CD4-positive, CD25-positive, alpha-beta regulatory T cell (primary cell): Measurements from ENCODE around the gene AKR1B15. TPM values are rescaled to one million over a fixed set of nuclear protein-coding genes. Genes with fewer than 3 reads are reported as not detected.

ENCODE experiments used
- ATAC-seq, 2 donors: fragments of 150-1000 bp; cut with Tn5 transposase; one replicate each; pipeline ENCODE4 v1.10.0; 2021; ENCODE audit warnings: low read depth in 2 of 2, moderate number of reproducible peaks in 2 of 2, moderate library complexity in 1 of 2
- DNase-seq, 3 donors: peaks; one replicate each; pipeline versions ENCODE4 v3.0.0 to v3.0.0-alpha.2; 2012 to 2022; ENCODE audit warnings: mixed read lengths in 1 of 3
- H3K27ac ChIP-seq: one replicate; pipeline ENCODE4 v1.7.0; 2013; ENCODE audit warnings: mild to moderate bottlenecking, low read length; ENCODE audit not compliant: insufficient read depth, poor library complexity, severe bottlenecking
- H3K27me3 ChIP-seq: one replicate; pipeline ENCODE4 v1.7.0; 2013; ENCODE audit warnings: low read length; ENCODE audit not compliant: control insufficient read depth, insufficient read depth
- H3K36me3 ChIP-seq: one replicate; pipeline ENCODE4 v1.7.0; 2013; ENCODE audit warnings: mild to moderate bottlenecking, low read length, moderate library complexity; ENCODE audit not compliant: control insufficient read depth, insufficient read depth
- H3K4me1 ChIP-seq: 2 replicates; pipeline ENCODE4 v1.7.0; 2013; ENCODE audit warnings: mild to moderate bottlenecking, low read length; ENCODE audit not compliant: insufficient read depth, control insufficient read depth, poor library complexity, severe bottlenecking
- H3K4me3 ChIP-seq: one replicate; pipeline ENCODE4 v1.7.0; 2013; ENCODE audit warnings: low read depth, mild to moderate bottlenecking, low read length, moderate library complexity
- H3K9me3 ChIP-seq, 2 experiments: 1 replicate in 1 of 2; 2 replicates in 1 of 2; pipeline ENCODE4 v1.7.0; 2013; ENCODE audit warnings: low read length in 2 of 2, mild to moderate bottlenecking in 1 of 2, moderate library complexity in 1 of 2; ENCODE audit not compliant: control insufficient read depth in 2 of 2
- H3K27ac Mint-ChIP-seq, 3 donors: one replicate each; pipeline ENCODE4 v1.8.0; 2020 to 2022; ENCODE audit warnings: mild to moderate bottlenecking in 3 of 3, mixed read lengths in 3 of 3, moderate library complexity in 2 of 3
- H3K27me3 Mint-ChIP-seq: one replicate; pipeline ENCODE4 v1.8.0; 2022; ENCODE audit warnings: mild to moderate bottlenecking, mixed read lengths
- H3K36me3 Mint-ChIP-seq: one replicate; pipeline ENCODE4 v1.8.0; 2020; ENCODE audit warnings: mixed read lengths
- H3K4me1 Mint-ChIP-seq, 4 donors: one replicate each; pipeline ENCODE4 v1.8.0; 2020 to 2022; ENCODE audit warnings: mixed read lengths in 4 of 4, mild to moderate bottlenecking in 1 of 4
- H3K4me3 Mint-ChIP-seq, 4 donors: one replicate each; pipeline ENCODE4 v1.8.0; 2020 to 2022; ENCODE audit warnings: mild to moderate bottlenecking in 4 of 4, mixed read lengths in 4 of 4, moderate library complexity in 3 of 4
- H3K9me3 Mint-ChIP-seq, 7 donors: one replicate each; pipeline ENCODE4 v1.8.0; 2020 to 2022; ENCODE audit warnings: mixed read lengths in 7 of 7, mild to moderate bottlenecking in 3 of 7, moderate library complexity in 2 of 7
- polyA plus RNA-seq, 4 donors: library from polyadenylated mRNA; unstranded; fragments of 300-500 nt; fragmentation: Illumina TruSeq; gene quantifications; one replicate each; pipeline ENCODE4 v1.2.3, GENCODE V29; 2021
- total RNA-seq: library from RNA; stranded (reverse); gene quantifications from one replicate; pipeline ENCODE4 v1.2.3, GENCODE V29; 2022

AKR1B15 gene
- total and polyA plus RNA-seq, 5 donors from 2014 or later = not detected

DNA sequence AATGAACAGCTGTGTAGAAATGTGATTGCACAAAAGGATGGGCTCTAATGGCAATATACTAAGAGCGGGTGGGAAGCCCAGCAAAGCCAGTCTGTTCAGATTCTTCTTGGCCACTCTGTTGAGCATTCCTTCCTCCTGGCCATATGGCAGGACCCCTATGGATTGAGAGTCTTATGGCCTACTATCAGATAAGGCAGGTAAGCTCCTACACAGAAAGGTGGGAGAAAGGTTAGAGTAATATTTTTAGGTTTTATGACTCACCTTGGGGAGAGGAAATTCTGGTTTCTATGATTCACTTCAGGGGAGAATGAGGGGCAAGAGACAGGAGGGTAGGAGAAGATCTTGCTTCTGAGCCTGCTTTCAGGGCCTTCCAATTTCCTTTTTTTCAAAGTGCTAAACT, 36.6 kb upstream of the AKR1B15 start:
- H3K4me3 Mint-ChIP-seq = no peak overlapping the region
- no peaks in the 10 kb centered on the region for H3K36me3 Mint-ChIP-seq
- H3K27ac Mint-ChIP-seq = no peak overlapping the region
- DNase-seq (no peak), ATAC-seq (no peak)
- no peak overlapping the region for H3K27ac ChIP-seq
- no peaks in the 10 kb centered on the region for H3K36me3 ChIP-seq
- H3K4me3 ChIP-seq = no peak overlapping the region
- peaks cover 0 to 5% (median 2%) of the 10 kb centered on the region in 4 donors for H3K4me1 Mint-ChIP-seq
- H3K27me3 ChIP-seq = peaks cover 2% of the 10 kb centered on the region
- peaks cover 5% of the 10 kb centered on the region for H3K27me3 Mint-ChIP-seq
- peaks cover 3% of the 10 kb centered on the region for H3K4me1 ChIP-seq
- H3K9me3 ChIP-seq = no peaks in the 10 kb centered on the region
- H3K9me3 Mint-ChIP-seq = no peaks in the 10 kb centered on the region

DNA sequence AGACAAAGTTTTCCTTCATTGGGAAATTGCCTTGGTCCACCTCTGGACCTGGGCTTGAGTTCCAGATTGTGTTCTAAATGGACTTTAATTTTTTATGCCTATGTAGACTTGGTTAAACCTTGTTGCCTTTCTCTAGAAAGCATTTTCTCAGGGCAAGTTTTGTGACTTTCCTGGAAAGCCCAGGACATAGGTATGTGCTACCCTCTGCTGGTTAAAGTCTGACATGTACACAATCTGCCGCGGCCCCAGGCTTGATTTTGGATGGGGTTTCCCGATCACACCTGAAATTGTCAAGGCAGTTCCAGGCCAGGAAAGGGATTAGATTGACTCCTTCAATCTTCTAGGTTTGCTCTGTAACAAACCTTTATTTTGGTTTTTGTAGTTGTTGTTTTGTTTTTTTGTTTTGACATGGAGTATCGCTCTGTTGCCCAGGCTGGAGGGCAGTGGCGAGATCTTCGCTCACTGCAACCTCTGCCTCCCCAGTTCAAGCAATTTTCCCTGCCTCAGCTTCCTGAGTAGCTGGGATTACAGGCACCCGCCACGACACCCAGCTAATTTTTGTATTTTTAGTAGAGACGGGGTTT, 35.6 kb upstream of the AKR1B15 start:
- Mint-ChIP-seq H3K9me3 (no peaks in the 10 kb centered on the region), H3K4me3 (no peak overlapping the region), H3K36me3 (no peaks in the 10 kb centered on the region), H3K4me1 (peaks cover 0 to 5% (median 2%) of the 10 kb centered on the region in 4 donors), H3K27me3 (peaks cover 2% of the 10 kb centered on the region), H3K27ac (no peak overlapping the region)
- DNase-seq (peak in 2 of 3 donors; percentile 6 to 40), ATAC-seq (peak; percentile 12 to 35)
- H3K4me3 ChIP-seq = no peak overlapping the region
- no peaks in the 10 kb centered on the region for H3K9me3 ChIP-seq
- H3K27me3 ChIP-seq = peaks cover 2% of the 10 kb centered on the region
- no peak overlapping the region for H3K27ac ChIP-seq
- peaks cover 3% of the 10 kb centered on the region for H3K4me1 ChIP-seq
- no peaks in the 10 kb centered on the region for H3K36me3 ChIP-seq

DNA sequence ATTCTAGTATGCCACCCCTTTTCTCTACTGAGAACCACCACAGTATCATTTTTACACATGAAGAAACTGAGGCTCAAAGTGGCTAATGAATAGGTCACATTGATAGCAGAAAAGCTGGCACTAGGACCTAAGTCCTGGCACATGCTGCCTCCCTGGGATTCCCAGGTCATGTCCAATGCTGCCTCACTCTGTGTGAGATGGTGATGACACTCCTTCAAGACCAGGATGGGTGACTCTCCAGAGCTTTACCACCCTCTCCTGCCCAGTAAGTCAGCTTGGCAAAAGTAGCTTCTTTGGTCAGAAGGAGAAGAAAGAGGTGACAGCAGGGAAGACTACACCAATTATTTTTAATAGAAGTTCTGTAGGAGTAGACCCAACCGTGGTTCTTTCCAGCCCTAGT, 34.8 kb upstream of the AKR1B15 start:
- peaks cover 3% of the 10 kb centered on the region for H3K4me1 ChIP-seq
- H3K4me1 Mint-ChIP-seq = peaks cover 0 to 5% (median 2%) of the 10 kb centered on the region in 4 donors
- H3K36me3 Mint-ChIP-seq = no peaks in the 10 kb centered on the region
- no peaks in the 10 kb centered on the region for H3K9me3 ChIP-seq
- DNase-seq (no peak), ATAC-seq (no peak)
- no peak overlapping the region for H3K27ac ChIP-seq
- no peak overlapping the region for H3K4me3 Mint-ChIP-seq
- H3K36me3 ChIP-seq = no peaks in the 10 kb centered on the region
- no peaks in the 10 kb centered on the region for H3K9me3 Mint-ChIP-seq
- no peak overlapping the region for H3K27ac Mint-ChIP-seq
- H3K27me3 Mint-ChIP-seq = no peaks in the 10 kb centered on the region
- no peak overlapping the region for H3K4me3 ChIP-seq
- H3K27me3 ChIP-seq = peaks cover 3% of the 10 kb centered on the region

DNA sequence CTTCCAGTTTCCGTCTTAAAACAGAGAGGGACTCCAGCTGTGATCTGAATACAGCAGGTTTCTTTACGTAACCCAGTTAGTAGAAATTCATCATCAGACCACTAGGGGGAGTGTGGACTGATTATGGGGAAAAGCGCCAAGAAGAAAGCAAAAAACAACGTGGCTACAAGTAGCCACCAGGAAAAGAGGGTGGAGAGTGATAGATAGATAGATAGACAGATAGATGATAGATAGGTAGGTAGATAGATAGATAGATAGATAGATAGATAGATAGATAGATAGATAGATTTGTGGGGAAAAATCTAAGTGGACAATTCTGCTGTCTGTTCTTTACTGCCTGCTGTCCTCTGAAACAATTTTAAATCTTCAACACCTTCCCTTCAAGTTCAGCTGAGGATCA, 34.2 kb upstream of the AKR1B15 start:
- Histone ChIP-seq H3K4me3 (no peak overlapping the region), H3K27me3 (peaks cover 4% of the 10 kb centered on the region), H3K9me3 (no peaks in the 10 kb centered on the region), H3K36me3 (no peaks in the 10 kb centered on the region), H3K27ac (no peak overlapping the region), H3K4me1 (peaks cover 3% of the 10 kb centered on the region)
- Mint-ChIP-seq H3K27ac (peak overlapping the region in 1 of 3 donors; percentile 21), H3K36me3 (no peaks in the 10 kb centered on the region), H3K4me1 (peaks cover 0 to 5% (median 2%) of the 10 kb centered on the region in 4 donors), H3K27me3 (peaks cover 4% of the 10 kb centered on the region), H3K9me3 (no peaks in the 10 kb centered on the region), H3K4me3 (no peak overlapping the region)
- DNase-seq (peak in 2 of 3 donors; percentile 51 to 76), ATAC-seq (peak in 1 of 2 donors; percentile 55)

DNA sequence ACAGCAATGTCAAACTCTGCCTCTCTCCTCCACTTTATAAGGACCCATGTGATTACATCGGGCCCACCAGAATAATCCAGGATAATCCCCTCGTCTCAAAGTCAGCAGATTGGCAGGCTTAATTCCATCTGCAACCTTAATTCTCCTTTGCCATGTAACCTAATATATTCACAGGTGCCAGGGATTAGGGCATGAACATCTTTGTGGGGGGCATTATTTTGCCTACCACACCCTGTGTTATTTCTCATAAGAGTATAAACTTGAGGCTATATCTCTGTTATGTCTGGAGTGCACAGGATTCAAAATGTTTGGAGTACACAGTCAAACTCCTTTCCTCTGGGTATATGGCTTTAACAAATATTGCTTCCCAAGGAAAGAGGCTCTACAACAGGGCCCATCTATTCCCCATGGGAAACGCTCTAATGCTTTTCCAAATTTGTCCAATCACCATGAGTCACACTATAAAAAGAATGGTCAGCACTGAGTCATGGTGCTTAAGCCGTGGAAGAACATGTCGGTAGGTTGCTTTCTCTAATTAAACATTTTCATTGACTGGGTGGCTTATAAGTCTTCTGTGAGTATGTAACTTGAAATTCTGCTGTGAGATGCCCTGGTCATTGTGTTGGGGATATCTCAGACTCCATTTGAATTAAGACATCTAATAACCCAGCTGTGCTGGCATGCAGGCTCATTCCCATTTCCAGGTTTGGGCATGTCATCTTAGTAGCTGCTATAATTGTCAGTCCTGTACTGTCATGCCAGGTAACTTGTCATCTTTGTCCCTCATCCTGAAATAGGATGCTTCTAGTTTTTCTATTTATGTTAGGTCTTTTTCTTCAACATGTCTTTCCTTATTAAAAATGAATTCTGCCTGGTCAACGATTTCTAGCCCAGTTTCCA, 33.1 kb upstream of the AKR1B15 start:
- H3K4me3 ChIP-seq = no peak overlapping the region
- Mint-ChIP-seq H3K27ac (no peak overlapping the region), H3K27me3 (peaks cover 10% of the 10 kb centered on the region), H3K9me3 (no peaks in the 10 kb centered on the region), H3K36me3 (no peaks in the 10 kb centered on the region), H3K4me3 (no peak overlapping the region), H3K4me1 (peaks cover 0 to 5% (median 2%) of the 10 kb centered on the region in 4 donors)
- H3K9me3 ChIP-seq = no peaks in the 10 kb centered on the region
- no peak for ATAC-seq
- peaks cover 3% of the 10 kb centered on the region for H3K4me1 ChIP-seq
- H3K36me3 ChIP-seq = no peaks in the 10 kb centered on the region
- H3K27ac ChIP-seq = no peak overlapping the region
- H3K27me3 ChIP-seq = peaks cover 4% of the 10 kb centered on the region
- no peak for DNase-seq

DNA sequence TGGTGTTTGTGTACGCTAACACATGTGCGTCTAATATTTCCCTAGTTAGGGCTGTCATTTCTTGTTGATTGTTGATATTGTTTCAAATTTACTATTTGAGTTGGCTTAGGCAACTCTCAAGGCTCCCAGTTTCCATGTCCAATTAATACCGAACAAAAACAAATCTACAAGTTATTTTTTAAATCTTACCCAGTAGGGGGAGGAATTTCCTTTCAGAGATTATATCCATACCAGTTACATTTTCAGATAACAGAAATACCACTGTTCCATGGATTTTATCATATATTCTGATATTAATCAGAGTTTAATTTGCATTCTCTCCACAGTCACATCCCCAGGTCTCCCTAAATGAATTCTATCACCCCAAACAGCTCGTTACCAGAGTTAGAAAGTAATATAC, 28.8 kb upstream of the AKR1B15 start:
- no peaks in the 10 kb centered on the region for H3K36me3 ChIP-seq
- no peak overlapping the region for H3K27ac Mint-ChIP-seq
- peaks cover 4% of the 10 kb centered on the region for H3K27me3 ChIP-seq
- peaks cover 19% of the 10 kb centered on the region for H3K27me3 Mint-ChIP-seq
- H3K4me1 Mint-ChIP-seq = no peaks in the 10 kb centered on the region
- no peak for DNase-seq
- H3K27ac ChIP-seq = no peak overlapping the region
- no peak overlapping the region for H3K4me3 ChIP-seq
- H3K4me1 ChIP-seq = no peaks in the 10 kb centered on the region
- H3K4me3 Mint-ChIP-seq = no peak overlapping the region
- no peak for ATAC-seq
- H3K9me3 Mint-ChIP-seq = peaks cover 0 to 2% (median 0%) of the 10 kb centered on the region in 7 donors
- no peaks in the 10 kb centered on the region for H3K36me3 Mint-ChIP-seq
- H3K9me3 ChIP-seq = no peaks in the 10 kb centered on the region

DNA sequence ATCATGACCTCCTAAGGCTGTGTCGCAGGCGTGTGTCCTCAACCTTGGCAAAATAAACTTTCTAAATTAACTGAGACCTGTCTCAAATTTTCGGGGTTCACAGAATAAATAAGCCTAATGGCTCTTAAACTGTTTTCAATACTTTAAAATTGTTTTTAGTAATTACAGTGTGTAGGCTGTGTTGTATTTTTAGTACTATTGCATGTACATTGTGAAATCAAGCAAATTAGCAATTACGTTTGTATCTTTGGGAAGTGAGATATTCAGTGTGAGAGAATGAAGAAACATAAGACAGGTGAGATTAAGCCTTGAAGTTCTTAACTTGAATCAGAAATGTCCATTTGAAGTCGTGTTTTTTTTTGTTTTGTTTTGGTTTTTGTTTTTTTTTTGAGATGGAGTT, 26.3 kb upstream of the AKR1B15 start:
- Mint-ChIP-seq H3K27ac (no peak overlapping the region), H3K4me3 (no peak overlapping the region), H3K4me1 (no peaks in the 10 kb centered on the region), H3K27me3 (peaks cover 37% of the 10 kb centered on the region), H3K9me3 (peaks cover 0 to 2% (median 0%) of the 10 kb centered on the region in 7 donors), H3K36me3 (no peaks in the 10 kb centered on the region)
- Histone ChIP-seq H3K4me3 (no peak overlapping the region), H3K27ac (no peak overlapping the region), H3K9me3 (no peaks in the 10 kb centered on the region), H3K4me1 (no peaks in the 10 kb centered on the region), H3K27me3 (peaks cover 2% of the 10 kb centered on the region), H3K36me3 (no peaks in the 10 kb centered on the region)
- DNase-seq = no peak
- no peak for ATAC-seq
